ENCODE results near the gene CDH5.
A peak's percentile ranks its signal among the peaks of the same experiment; 100 is the strongest.

The CDH5 gene

GRCh38 chr16:66391726-66392670 is 25.5 kb downstream of the CDH5 start:
- DNase-seq = no peak

- no peak for DNase-seq
Observed at GRCh38 chr16:66395806-66396555, 29.5 kb downstream of the CDH5 start.

- no peak for DNase-seq
Observed at GRCh38 chr16:66397736-66398433, 31.4 kb downstream of the CDH5 start.

- DNase-seq = no peak
Observed at GRCh38 chr16:66399031-66399430, 32.5 kb downstream of the CDH5 start.

GRCh38 chr16:66399930-66400329 is 33.4 kb downstream of the CDH5 start:
- DNase-seq = no peak

GRCh38 chr16:66400503-66401380 is 34.3 kb downstream of the CDH5 start:
- no peak for DNase-seq

- no peak for DNase-seq
Observed at GRCh38 chr16:66401610-66402009, 35.1 kb downstream of the CDH5 start.

GRCh38 chr16:66402166-66402565 is 35.7 kb downstream of the CDH5 start:
- no peak for DNase-seq

GRCh38 chr16:66402591-66403230 is 36.2 kb downstream of the CDH5 start:
- no peak for DNase-seq

GRCh38 chr16:66403531-66404145 is 37.1 kb downstream of the CDH5 start:
- no peak for DNase-seq

GRCh38 chr16:66405057-66405783 is 38.7 kb downstream of the CDH5 start:
- DNase-seq = no peak

- DNase-seq = peak; percentile 55
Observed at GRCh38 chr16:66406534-66407221, 40.2 kb downstream of the CDH5 start.

GRCh38 chr16:66408163-66409048 is 41.9 kb downstream of the CDH5 start:
- peak; percentile 42 for DNase-seq

GRCh38 chr16:66409156-66409555 is 42.7 kb downstream of the CDH5 start:
- DNase-seq = peak; percentile 74

- no peak for DNase-seq
Observed at GRCh38 chr16:66412182-66412581, 45.7 kb downstream of the CDH5 start.

GRCh38 chr16:66414891-66415290 is 48.4 kb downstream of the CDH5 start:
- peak; percentile 63 for DNase-seq

- DNase-seq = no peak
Observed at GRCh38 chr16:66416136-66416535, 49.6 kb downstream of the CDH5 start.

GRCh38 chr16:66416939-66417700 is 50.6 kb downstream of the CDH5 start:
- peak; percentile 86 for DNase-seq
